ENCODE results near the gene PLCB3.

PLCB3 gene

DNA sequence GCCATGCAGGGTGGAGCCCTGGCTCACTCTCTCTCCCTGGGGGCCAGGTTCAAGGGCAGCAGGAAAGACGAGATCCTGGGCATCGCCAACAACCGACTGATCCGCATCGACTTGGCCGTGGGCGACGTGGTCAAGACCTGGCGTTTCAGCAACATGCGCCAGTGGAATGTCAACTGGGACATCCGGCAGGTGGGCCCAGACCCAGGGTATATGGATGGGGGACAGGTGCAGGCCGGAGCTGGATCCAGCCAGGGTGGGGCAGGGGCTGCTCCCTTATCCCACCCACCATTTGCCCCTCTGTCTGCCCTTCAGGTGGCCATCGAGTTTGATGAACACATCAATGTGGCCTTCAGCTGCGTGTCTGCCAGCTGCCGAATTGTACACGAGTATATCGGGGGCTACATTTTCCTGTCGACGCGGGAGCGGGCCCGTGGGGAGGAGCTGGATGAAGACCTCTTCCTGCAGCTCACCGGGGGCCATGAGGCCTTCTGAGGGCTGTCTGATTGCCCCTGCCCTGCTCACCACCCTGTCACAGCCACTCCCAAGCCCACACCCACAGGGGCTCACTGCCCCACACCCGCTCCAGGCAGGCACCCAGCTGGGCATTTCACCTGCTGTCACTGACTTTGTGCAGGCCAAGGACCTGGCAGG, 28.2 kb upstream of the PLCB3 start:
- no peak for DNase-seq

DNA sequence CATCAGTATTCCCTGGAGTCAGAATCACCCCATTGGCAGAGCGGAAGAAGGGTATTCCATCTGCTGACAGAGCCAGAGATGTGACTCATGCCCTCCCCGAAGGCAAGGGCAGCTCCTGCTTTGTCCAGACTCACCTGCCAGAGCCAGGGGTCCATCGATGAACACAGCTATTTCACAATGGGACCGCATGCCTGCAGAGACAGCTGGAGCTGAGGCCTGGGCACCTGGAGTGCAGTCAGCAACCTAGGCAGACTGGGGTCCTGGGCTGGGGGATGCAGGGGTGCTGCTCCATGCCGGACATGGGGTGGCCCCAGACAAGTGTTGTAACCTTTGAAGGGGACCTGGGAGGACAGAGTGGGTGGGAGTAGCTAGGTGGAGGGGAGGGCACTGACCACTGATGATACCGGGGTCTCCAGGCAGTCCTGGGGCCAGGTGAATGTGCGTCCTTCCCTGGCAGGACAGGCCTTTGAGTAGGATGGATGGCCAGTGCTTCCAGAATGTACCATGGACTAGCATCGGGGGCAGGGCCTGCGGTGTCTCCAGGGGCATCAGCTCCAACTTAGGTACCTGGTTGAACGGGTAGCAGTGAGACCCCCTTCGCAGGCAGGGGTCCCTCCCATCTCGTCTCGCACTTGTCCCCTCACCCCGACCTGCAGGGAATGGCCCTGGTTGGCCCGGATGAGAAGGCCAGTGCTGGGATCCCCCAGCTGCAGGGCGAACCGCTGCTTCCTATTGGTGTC, 27.0 kb upstream of the PLCB3 start:
- no peak for DNase-seq

DNA sequence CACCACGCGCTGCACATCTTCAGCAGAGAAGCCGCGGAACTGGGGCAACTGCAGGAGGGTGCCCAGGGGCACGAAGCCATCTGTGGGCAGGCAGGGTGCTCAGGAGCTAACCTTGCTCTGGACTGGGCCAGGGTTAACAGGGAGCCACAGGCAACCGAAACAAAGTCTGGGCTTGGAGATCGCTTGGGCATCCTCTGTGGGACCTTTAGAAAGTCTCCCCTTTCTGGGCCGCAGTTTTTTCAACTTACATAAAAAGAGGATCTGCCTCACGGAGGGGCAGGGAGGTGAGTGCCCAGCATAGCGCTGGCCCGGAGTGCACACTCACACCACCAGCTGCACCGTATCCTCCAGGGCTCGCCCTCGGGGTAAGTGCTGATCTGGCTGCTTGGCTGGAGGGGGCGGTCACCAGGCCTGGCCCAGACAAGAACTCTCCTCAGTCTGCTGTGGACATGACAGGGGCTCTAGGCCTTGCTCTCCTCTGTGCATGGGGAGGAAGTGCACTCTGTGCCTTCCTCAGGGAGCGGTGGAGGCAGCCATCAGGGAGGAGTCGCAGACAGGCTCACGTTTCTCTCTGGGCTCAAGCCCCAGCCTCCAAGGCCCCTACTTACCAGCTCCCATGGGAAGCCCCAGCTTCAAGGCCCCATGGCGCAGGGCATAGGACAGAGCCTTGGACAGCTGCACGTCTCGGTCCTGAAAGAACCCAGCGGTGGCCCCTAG, 26.3 kb upstream of the PLCB3 start:
- DNase-seq: no peak

DNA sequence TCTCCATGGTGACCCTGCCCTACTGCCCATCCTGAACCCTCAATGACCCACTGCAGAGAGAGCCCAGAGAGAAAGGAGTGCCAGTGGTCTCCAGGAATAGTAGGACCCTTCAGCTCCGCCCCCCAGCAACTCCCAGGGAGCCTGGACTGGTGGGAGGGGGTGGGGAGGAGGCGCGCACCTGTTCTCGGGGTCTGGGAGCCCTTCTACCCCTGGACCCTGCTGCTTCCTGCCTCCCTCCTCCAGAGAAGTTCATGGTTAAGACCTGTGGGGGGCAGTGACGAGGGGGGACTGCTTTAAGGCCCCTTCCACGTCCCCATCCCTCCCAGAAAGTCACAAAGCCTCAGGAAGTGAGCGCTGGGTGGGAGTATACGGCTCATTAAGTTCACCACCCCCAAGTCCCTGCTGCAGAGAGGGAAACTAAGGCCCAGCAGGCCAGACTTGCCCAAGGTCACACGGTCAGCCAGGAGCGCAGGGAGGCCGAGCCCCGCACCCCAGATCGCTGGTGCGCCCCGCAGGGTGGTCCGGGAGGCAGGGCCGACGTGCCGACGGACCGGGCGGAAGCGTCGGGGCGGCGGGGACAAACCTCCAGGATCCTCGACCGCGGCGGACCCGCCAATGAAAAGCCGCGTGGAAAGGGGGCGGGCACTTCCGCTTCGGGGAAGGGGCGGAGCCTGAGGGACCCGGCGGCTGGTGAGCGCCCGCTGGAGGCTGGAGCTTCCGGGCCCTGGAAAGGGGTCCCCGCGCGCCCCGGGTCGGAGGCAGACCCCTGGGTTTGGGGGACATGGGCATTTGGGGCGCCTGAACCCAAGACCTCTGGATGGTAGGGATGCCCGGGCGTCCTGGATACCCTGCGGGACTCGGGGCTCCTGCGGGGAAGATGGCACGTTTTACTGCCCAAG, 25.5 kb upstream of the PLCB3 start, which contains the start of the genes NUDT22 and TRPT1:
TSS of gene NUDT22 (plus strand) at position 667 of the 899 bp plus-strand sequence. CDS start 379 bp downstream, outside the sequence.
TSS of gene TRPT1 (minus strand) at position 579 of the 899 bp plus-strand sequence. CDS start at position 253, 326 bp downstream.
- DNase-seq: peak; percentile 94

DNA sequence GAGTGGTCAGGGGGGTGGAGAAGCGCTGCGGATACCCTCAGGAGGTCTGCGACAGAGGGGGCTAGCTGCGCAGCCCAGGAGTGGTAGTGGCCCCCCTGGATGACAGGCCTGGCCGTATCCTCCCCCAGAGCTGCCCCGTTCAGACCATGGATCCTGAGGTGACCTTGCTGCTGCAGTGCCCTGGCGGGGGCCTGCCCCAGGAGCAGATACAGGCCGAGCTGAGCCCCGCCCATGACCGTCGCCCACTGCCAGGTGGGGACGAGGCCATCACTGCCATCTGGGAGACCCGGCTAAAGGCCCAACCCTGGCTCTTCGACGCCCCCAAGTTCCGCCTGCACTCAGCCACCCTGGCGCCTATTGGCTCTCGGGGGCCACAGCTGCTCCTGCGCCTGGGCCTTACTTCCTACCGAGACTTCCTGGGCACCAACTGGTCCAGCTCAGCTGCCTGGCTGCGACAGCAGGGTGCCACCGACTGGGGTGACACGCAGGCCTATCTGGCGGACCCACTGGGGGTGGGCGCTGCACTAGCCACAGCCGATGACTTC, 24.8 kb upstream of the PLCB3 start:
- peak; percentile 51 for DNase-seq

DNA sequence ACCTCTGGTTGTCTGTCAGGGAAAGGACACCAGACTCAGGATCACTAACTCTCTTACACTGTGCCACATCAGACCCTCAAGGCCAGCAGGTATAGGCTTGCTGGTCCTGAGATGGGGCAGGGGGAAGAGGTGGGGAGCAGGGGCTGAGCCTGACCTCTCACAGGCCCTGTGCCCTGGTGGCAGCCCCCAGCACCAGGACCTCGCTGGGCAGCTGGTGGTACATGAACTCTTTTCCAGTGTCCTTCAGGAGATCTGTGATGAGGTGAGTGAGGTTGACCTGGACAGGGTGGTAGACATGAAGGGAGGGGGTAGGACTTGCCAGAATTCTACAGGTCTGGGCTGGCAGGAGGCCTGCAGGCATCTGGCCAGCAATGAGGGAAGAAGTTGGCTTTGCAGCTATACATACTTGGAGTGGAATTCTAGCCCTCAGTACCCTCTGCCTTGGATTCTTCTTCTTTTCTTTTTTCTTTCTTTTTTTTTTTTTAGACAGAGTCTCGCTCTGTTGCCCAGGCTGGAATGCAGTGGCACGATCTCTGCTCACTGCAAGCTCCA, 23.8 kb upstream of the PLCB3 start:
- DNase-seq: no peak

DNA sequence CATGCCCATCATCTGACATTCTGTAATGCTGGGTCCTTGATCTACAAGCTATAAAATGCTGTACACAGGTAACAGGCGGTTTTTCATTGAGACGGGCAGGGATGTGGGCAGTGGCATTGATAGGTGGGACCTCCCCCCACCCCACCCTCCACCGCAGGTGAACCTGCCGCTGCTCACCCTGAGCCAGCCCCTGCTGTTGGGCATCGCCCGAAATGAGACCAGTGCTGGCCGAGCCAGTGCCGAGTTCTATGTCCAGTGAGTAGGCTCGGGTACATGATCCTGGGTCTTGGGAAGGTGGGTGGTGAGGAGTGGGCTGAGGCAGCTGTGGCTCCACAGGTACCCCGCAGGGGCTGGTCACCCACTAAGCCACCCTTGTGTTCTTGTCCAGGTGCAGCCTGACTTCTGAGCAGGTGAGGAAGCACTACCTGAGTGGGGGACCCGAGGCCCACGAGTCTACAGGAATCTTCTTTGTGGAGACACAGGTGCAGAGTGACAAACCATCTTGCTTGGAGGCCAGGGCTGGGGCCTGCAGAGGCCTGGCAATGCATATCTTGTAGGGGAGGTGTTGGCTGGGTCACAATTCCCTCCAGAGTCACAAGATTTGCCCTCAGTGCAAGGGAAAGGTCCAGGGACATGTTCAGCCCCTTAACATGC, 22.1 kb upstream of the PLCB3 start:
- no peak for DNase-seq

DNA sequence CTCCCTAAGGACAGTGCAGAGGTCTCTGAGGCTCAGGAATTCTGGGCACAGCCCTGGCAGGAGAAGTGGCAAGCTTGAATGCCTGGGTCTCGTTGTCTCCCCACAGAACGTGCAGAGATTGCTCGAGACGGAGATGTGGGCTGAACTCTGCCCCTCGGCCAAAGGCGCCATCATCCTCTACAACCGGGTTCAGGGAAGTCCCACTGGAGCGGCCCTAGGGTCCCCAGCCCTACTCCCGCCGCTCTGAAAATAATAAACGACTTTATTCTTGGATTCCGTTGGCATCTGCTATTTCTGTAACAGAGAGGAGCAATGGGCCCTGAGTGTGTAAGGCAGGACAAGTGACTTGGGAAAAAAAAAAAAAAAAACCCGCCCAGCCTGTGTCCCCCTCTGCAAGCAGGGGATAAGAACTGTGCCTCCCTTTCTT, 21.6 kb upstream of the PLCB3 start:
- no peak for DNase-seq

DNA sequence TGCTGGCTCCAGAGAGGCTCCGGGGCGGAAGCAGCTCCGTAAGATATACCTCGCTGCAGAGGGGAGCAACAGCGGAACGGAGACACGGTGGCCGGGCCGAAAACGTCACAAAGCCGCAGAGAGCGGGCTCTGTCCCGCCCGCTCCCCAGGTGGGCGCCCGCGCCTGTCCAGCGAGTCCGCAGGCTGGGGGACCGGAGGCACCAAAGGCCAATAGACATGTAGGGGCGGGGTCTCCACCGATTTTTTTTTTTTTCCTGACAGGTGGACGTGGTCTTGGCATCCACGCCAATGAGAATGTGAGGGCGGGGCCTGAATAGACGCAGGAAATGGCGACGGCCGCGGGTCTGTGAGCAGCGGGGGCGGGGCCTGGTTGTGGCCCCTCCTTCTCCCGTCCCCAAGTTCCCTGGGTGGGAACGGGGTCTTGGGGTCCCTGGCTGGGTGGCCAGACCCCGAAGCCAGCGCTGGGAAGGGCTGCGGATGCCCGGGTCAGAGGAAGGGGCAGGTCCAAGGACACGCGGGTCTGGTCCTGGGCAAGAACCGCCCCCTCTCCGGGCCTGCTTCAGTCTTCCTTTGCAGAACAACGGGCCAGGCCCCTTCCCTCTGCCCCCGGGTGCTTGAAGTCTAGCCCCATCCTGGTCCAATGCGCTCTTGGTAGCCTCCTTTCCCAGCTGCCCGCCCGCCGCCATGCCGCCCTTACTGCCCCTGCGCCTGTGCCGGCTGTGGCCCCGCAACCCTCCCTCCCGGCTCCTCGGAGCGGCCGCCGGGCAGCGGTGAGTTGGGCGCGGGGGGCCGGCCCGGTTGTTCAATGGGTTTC, 21.0 kb upstream of the PLCB3 start, which contains the start of gene DNAJC4:
TSS of gene DNAJC4 (plus strand) at position 378 of the 814 bp plus-strand sequence. CDS start at position 685, 307 bp downstream.
- DNase-seq: peak; percentile 85

DNA sequence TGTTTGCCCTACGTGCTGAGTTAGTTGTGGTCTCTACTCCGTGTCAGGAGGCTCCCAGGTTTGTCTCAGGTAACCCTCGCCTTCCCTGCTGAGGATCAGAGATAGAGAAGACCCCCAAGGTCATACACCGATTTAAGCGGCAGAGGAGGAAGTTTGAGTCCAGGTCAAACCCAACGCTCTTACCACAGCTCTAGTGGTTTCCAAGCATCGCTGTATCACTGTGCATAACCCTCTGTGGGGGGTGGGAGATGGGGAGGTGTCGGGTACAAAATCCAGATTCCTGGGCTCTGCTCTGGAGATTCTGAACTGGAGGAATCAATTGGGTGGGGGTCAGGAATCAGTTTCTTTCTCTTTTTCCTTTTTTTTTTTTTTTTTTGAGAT, 20.4 kb upstream of the PLCB3 start:
- DNase-seq: no peak

DNA sequence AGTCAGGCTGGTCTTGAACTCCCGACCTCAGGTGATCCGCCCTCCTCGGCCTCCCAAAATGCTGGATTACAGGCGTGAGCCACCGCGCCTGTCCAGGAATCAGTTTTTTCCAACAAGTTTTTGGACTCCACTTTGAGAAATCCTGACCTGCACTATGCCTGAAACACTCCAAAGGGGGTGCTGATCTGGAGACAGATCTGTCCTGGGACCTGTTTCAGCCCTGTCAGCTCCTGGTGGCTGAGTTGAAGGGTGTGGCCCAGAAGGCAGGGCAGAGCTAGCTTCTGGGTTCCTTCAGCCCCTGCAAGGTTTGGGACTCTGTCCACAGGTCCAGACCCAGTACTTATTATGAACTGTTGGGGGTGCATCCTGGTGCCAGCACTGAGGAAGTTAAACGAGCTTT, 19.8 kb upstream of the PLCB3 start:
- no peak for DNase-seq

DNA sequence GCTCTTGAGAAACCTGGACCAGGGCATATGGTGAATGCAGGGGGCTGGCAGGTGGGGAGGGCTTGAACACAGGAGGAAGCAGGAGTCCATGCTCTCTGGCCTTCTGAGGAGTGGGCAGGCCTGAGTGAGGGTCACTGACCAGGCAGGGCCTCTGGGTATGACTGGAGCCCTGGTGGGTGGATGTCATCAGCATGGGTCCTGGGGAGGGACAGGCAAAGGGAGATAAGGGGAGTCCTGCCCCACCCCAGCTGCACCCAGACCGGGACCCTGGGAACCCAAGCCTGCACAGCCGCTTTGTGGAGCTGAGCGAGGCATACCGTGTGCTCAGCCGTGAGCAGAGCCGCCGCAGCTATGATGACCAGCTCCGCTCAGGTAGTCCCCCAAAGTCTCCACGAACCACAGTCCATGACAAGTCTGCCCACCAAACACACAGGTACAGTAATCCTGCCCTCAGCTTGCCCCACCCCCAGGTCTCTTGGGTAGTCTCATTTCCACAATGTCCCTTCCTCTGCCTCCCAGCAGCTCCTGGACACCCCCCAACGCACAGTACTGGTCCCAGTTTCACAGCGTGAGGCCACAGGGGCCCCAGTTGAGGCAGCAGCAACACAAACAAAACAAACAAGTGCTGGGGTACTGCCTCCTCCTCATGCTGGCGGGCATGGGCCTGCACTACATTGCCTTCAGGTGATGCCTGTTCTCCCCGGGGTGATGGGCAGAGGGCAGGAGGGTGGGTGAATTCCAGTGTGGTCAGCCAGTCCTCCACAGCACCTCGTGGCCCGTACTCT, 19.0 kb upstream of the PLCB3 start:
- no peak for DNase-seq

DNA sequence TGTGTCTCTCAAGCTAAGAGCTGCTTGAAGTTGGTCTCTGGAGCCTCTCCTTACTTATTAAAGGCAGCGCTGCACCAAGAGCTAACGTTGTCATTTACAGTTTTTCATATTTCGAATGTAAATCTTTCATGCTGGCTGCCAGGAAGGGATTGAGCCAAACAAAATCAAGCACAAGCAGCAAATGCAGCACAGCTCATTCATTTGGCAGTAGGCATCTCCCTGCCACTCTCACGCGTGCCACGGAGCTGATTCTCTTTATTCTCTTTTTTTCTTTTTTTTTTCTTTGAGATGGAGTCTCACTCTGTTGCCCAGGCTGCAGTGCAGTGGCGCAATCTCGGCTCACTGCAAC, 18.4 kb upstream of the PLCB3 start:
- no peak for DNase-seq

DNA sequence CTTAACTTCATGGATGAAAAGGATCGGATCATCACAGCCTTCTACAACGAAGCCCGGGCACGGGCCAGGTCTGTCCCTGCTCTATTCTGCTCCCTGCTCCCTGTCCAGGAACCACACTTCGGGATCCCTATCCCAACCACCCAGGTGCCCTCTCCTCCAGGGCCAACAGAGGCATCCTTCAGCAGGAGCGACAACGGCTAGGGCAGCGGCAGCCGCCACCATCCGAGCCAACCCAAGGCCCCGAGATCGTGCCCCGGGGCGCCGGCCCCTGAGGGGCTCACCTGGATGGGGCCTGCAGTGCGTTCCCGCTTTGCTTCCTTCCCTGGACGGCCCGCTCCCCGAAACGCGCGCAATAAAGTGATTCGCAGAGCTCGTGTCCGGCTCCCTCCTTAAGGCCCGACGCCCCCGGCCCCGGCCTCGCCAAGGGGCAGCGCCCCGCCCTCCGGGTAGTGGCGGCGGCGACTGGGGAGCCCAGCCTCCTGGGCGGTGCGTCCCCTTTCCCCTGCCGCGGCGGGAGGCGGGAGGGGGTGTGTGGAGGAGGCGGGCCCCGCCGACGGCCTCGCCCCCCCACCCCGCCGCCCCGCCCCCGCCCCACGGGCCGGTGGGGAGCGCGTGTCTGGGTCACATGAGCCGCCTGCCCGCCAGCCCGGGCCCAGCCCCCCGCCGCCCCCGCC, 17.3 kb upstream of the PLCB3 start, which contains the start of gene VEGFB:
TSS of gene VEGFB (plus strand) at position 672 of the 674 bp plus-strand sequence. CDS start 250 bp downstream, outside the sequence.
- peak; percentile 72 for DNase-seq

DNA sequence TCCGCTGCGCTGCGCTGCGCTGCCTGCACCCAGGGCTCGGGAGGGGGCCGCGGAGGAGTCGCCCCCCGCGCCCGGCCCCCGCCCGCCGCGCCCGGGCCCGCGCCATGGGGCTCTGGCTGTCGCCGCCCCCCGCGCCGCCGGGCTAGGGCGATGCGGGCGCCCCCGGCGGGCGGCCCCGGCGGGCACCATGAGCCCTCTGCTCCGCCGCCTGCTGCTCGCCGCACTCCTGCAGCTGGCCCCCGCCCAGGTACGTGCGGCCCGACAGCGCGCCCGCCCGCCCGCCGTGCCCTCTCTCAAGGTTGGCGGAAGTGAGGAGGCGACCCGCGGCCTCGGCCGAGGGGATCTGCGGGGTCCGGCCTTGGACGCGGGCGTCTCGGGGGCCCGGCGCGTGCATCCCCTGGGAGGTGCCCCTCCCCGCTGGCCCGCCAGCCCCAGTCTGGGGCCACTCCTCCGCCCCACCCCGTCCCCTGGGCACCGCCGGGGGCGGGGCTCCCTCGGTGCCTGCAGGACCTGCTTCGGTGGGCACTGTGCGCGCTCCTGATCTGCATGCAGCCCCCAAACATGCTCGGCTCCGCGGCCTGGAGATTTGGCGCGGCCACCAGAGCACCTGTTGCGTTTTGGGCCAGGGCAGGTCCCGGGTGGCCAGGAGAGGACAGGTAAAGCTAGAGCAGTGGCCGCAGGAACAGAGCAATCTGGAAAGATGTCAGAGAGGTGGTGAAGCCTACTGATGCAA, 16.5 kb upstream of the PLCB3 start:
- no peak for DNase-seq

DNA sequence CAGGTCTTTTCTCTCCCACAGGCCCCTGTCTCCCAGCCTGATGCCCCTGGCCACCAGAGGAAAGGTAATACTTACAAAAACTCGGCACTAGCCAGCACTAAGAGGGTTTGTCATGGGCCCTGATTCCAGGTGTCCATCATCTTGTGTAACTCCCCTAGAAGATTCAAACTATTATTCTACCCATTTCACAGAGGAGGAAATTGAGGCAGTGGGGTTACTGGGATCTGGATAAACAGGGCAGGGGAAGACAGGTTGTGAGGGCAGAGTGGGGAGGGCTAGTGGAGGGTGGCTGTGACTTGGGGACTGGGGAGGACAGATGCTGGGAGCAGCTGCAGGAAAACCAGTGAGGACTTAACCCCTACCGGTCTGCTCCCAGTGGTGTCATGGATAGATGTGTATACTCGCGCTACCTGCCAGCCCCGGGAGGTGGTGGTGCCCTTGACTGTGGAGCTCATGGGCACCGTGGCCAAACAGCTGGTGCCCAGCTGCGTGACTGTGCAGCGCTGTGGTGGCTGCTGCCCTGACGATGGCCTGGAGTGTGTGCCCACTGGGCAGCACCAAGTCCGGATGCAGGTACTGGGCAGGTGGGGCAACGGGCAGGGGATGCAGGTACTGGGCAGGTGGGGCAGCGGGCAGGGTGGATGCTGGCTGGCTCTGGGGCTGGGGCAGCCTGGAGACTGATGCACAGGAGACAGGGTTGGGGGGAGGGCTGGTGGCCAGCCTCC, 15.7 kb upstream of the PLCB3 start:
- DNase-seq: no peak

DNA sequence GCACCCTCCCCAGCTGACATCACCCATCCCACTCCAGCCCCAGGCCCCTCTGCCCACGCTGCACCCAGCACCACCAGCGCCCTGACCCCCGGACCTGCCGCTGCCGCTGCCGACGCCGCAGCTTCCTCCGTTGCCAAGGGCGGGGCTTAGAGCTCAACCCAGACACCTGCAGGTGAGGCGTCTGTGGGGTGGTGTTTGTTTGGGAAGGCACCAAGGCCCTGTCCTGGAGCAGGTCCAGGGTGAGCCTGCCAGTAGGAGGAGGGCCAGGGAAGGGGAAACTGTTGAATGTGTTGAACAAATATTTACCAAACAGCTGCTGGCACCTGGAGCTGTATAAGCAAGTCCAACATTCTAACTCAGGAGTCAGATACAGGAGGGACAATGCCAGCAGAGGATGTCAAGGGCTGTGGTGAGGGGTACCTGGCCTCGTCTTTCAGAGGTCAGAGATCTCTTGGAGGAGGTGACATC, 13.8 kb upstream of the PLCB3 start:
- DNase-seq: no peak
